ENCODE data around the gene MSI1.
A peak's percentile ranks its signal among the peaks of the same experiment; 100 is the strongest.

The MSI1 gene

GRCh38 chr12:120368789-120369602 is at the start of gene MSI1:
Gene MSI1, minus strand, starts transcription at chr12:120369164. Its CDS starts 73 bp downstream, at chr12:120369091.
- no peak for DNase-seq (ENCODE audit: low read depth)

GRCh38 chr12:120417917-120418580 is 49.1 kb upstream of the MSI1 start:
- no peak for DNase-seq (ENCODE audit: low read depth)

GRCh38 chr12:120416490-120417216 is 47.7 kb upstream of the MSI1 start:
- DNase-seq (ENCODE audit: low read depth) = no peak

- DNase-seq (ENCODE audit: low read depth) = no peak
These were observed 45.1 kb upstream of the MSI1 start for GRCh38 chr12:120413901-120414695.

- DNase-seq (ENCODE audit: low read depth) = no peak
These were observed 43.5 kb upstream of the MSI1 start for GRCh38 chr12:120412421-120412820.

GRCh38 chr12:120408771-120409170 is 39.8 kb upstream of the MSI1 start:
- no peak for DNase-seq (ENCODE audit: low read depth)

GRCh38 chr12:120406553-120406952 is 37.6 kb upstream of the MSI1 start:
- no peak for DNase-seq (ENCODE audit: low read depth)

GRCh38 chr12:120406069-120406468 is 37.1 kb upstream of the MSI1 start:
- no peak for DNase-seq (ENCODE audit: low read depth)

GRCh38 chr12:120404271-120404670 is 35.3 kb upstream of the MSI1 start:
- peak; percentile 6 for DNase-seq (ENCODE audit: low read depth)

- no peak for DNase-seq (ENCODE audit: low read depth)
These were observed 34.9 kb upstream of the MSI1 start for GRCh38 chr12:120403869-120404268.

- peak; percentile 22 for DNase-seq (ENCODE audit: low read depth)
These were observed 33.3 kb upstream of the MSI1 start for GRCh38 chr12:120402217-120402616.

GRCh38 chr12:120399531-120399930 is 30.6 kb upstream of the MSI1 start:
- peak; percentile 63 for DNase-seq (ENCODE audit: low read depth)

GRCh38 chr12:120397824-120398540 is 29.0 kb upstream of the MSI1 start:
- DNase-seq (ENCODE audit: low read depth) = no peak

- no peak for DNase-seq (ENCODE audit: low read depth)
These were observed 25.8 kb upstream of the MSI1 start for GRCh38 chr12:120394483-120395367.

GRCh38 chr12:120390540-120391120 is 21.7 kb upstream of the MSI1 start:
- no peak for DNase-seq (ENCODE audit: low read depth)

- DNase-seq (ENCODE audit: low read depth) = no peak
These were observed 19.9 kb upstream of the MSI1 start for GRCh38 chr12:120388691-120389481.

GRCh38 chr12:120381752-120382419 is 12.9 kb upstream of the MSI1 start:
- DNase-seq (ENCODE audit: low read depth) = peak; percentile 35

- DNase-seq (ENCODE audit: low read depth) = no peak
These were observed 9.1 kb upstream of the MSI1 start for GRCh38 chr12:120378036-120378435.
